A549 (cell line): ENCODE measurements around the gene SLC10A1. TPM values are rescaled to one million over a fixed set of nuclear protein-coding genes. Genes with fewer than 3 reads are reported as not detected.

ENCODE experiments used
- ATAC-seq, 2 experiments: fragments of 200-7000 bp in 1 of 2; fragments of >200 bp in 1 of 2; cut with Nextera tagmentation in 1 of 2; cut with Tn5 transposase in 1 of 2; 3 replicates each; pipeline versions ENCODE4 v1.8.0 to v1.9.1; 2018 to 2020; ENCODE audit warnings: mild to moderate bottlenecking in 1 of 2, moderate library complexity in 1 of 2
- CTCF ChIA-PET: fragments of 300-600 bp; sonication (Branson Sonifier 250); formaldehyde crosslinking; extraction: SDS; loops from one replicate; lab custom pipeline; 2021; ENCODE audit warnings: antibody characterized with exemption, inconsistent platforms; lab: Yijun Ruan, JAX
- POLR2A ChIA-PET: fragments of 350-600 bp; formaldehyde crosslinking; extraction: SDS; loops from one replicate; lab custom pipeline; 2021; ENCODE audit warnings: antibody characterized with exemption, inconsistent platforms; lab: Yijun Ruan, JAX
- DNase-seq, 2 experiments: peaks; one replicate each; pipeline versions ENCODE4 v3.0.0 to v3.0.0-alpha.2; 2011 to 2016; ENCODE audit warnings: low read depth in 1 of 2, low spot score in 1 of 2
- FAIRE-seq: peaks from 2 replicates; lab custom pipeline; 2011; peaks lifted over from hg19 to GRCh38; lab: Jason Lieb, UNC
- H3K27ac ChIP-seq, 2 experiments: fragments of >200 bp; sonication (Bioruptor Twin); formaldehyde crosslinking; 3 replicates each; pipeline ENCODE4 v1.5.1; 2016 to 2017
- H3K4me1 ChIP-seq: fragments of >200 bp; sonication (Bioruptor Twin); formaldehyde crosslinking; 3 replicates; pipeline ENCODE4 v1.6.1; 2016
- H3K4me2 ChIP-seq: fragments of >200 bp; sonication (Bioruptor Twin); formaldehyde crosslinking; 3 replicates; pipeline ENCODE4 v1.6.1; 2016
- H3K4me3 ChIP-seq: fragments of >200 bp; sonication (Bioruptor Twin); formaldehyde crosslinking; 3 replicates; pipeline ENCODE4 v1.5.1; 2016
- H3K9me3 ChIP-seq: fragments of >200 bp; sonication (Bioruptor Twin); formaldehyde crosslinking; 3 replicates; pipeline ENCODE4 v1.6.1; 2016
- ATOH8 ChIP-seq: fragments of 250-450 bp; sonication (Bioruptor Pico); IDR thresholded peaks from 2 replicates; pipeline ENCODE4 v1.5.0; 2020; ENCODE audit warnings: low read depth, mild to moderate bottlenecking, moderate library complexity
- CBX2 ChIP-seq: fragments of 200-600 bp; sonication (generic); IDR thresholded peaks from 2 replicates; pipeline ENCODE4 v1.6.1; 2016; ENCODE audit warnings: low read depth, mild to moderate bottlenecking, borderline replicate concordance
- CBX8 ChIP-seq: fragments of 200-600 bp; sonication (generic); IDR thresholded peaks from 2 replicates; pipeline ENCODE4 v1.6.1; 2016
- CHD4 ChIP-seq: fragments of 200-600 bp; sonication (generic); IDR thresholded peaks from 2 replicates; pipeline ENCODE4 v1.6.1; 2016; ENCODE audit warnings: antibody characterized with exemption, mild to moderate bottlenecking, borderline replicate concordance
- FOSL2 ChIP-seq, 2 experiments: fragments of 450-650 bp in 1 of 2; fragments of >200 bp in 1 of 2; sonication (Bioruptor Twin) in 1 of 2; formaldehyde crosslinking; IDR thresholded peaks; 2 replicates each; pipeline versions ENCODE4 v1.5.0 to v1.6.1; 2016 to 2020; ENCODE audit warnings: mild to moderate bottlenecking in 1 of 2, moderate library complexity in 1 of 2
- HEYL ChIP-seq: fragments of 250-450 bp; sonication (Bioruptor Pico); IDR thresholded peaks from 2 replicates; pipeline ENCODE4 v1.8.0; 2021; ENCODE audit warnings: mild to moderate bottlenecking, moderate library complexity
- JUN ChIP-seq, 2 experiments: fragments of >200 bp; sonication (Bioruptor Twin); formaldehyde crosslinking; IDR thresholded peaks; 2 replicates in 1 of 2; 3 replicates in 1 of 2; pipeline ENCODE4 v1.6.1; 2016 to 2017
- KDM1A ChIP-seq: fragments of 200-600 bp; sonication (generic); IDR thresholded peaks from 2 replicates; pipeline ENCODE4 v1.6.1; 2016; ENCODE audit warnings: low read depth, mild to moderate bottlenecking
- KDM5A ChIP-seq: fragments of 200-600 bp; sonication (generic); IDR thresholded peaks from 2 replicates; pipeline ENCODE4 v1.6.1; 2016; ENCODE audit warnings: antibody characterized with exemption, mild to moderate bottlenecking
- MAFK ChIP-seq: fragments of 450-650 bp; IDR thresholded peaks from 2 replicates; pipeline ENCODE4 v1.6.1; 2014; ENCODE audit not compliant: partially characterized antibody
- MAZ ChIP-seq: fragments of 150-350 bp; IDR thresholded peaks from 2 replicates; pipeline ENCODE4 v1.6.1; 2014; ENCODE audit warnings: antibody characterized with exemption, low read depth, low read length, borderline replicate concordance
- MYC ChIP-seq: IDR thresholded peaks from 2 replicates; pipeline ENCODE4 v1.6.1; 2012; ENCODE audit warnings: mild to moderate bottlenecking, inconsistent platforms, low read length, improper control_type of control experiment, borderline replicate concordance
- NFE2L2 ChIP-seq: fragments of 150-350 bp; conservative IDR thresholded peaks from 2 replicates; pipeline ENCODE4 v1.6.1; 2014; ENCODE audit warnings: low read length
- PBX3 ChIP-seq: IDR thresholded peaks from 2 replicates; pipeline ENCODE4 v1.6.1; 2012
- POLR2AphosphoS2 ChIP-seq: conservative IDR thresholded peaks from 2 replicates; pipeline ENCODE4 v1.6.1; 2012; ENCODE audit warnings: low read length, improper control_type of control experiment, inconsistent platforms
- RCOR1 ChIP-seq: fragments of 150-350 bp; IDR thresholded peaks from 2 replicates; pipeline ENCODE4 v1.6.1; 2014; ENCODE audit warnings: antibody characterized with exemption, low read length, low read depth
- SREBF2 ChIP-seq: fragments of 450-650 bp; IDR thresholded peaks from 2 replicates; pipeline ENCODE4 v1.6.1; 2014; ENCODE audit warnings: mild to moderate bottlenecking, moderate library complexity
- TP53 ChIP-seq: fragments of 250-450 bp; sonication (Bioruptor Pico); IDR thresholded peaks from 2 replicates; pipeline ENCODE4 v1.5.0; 2021; ENCODE audit warnings: mild to moderate bottlenecking, moderate library complexity
- ZFP36 ChIP-seq: fragments of 450-650 bp; IDR thresholded peaks from 2 replicates; pipeline ENCODE4 v1.6.1; 2014; ENCODE audit warnings: borderline replicate concordance; ENCODE audit not compliant: partially characterized antibody
- WGBS: methylation state at CpG from one replicate; pipeline ENCODE4 v1.1.6; 2017; ENCODE audit errors: missing lambda C conversion rate; 5-methylcytosine and 5-hydroxymethylcytosine counted together
- polyA plus RNA-seq, 4 experiments: library from polyadenylated mRNA; depleted of rRNA in 3 of 4; stranded (reverse); fragments of >200 nt; fragmentation: RNase III in 1 of 4; extraction: RNeasy Plus Mini Kit Qiagen cat#74134 plus additional on column Dnase treatment in 1 of 4; gene quantifications; 2 replicates in 3 of 4; 3 replicates in 1 of 4; pipeline ENCODE4 v1.2.3, GENCODE V29; 2011 to 2017
- TF ChIP-seq, protein P1 (sequence below): fragments of 250-450 bp; sonication (Bioruptor Pico); IDR thresholded peaks from 2 replicates; pipeline ENCODE4 v1.5.0; 2021; ENCODE audit warnings: mild to moderate bottlenecking, moderate library complexity, borderline replicate concordance

Gene SLC10A1
- polyA plus RNA-seq, 2 of the 4 experiments (the other 2 are of a cell fraction): not detected

DNA sequence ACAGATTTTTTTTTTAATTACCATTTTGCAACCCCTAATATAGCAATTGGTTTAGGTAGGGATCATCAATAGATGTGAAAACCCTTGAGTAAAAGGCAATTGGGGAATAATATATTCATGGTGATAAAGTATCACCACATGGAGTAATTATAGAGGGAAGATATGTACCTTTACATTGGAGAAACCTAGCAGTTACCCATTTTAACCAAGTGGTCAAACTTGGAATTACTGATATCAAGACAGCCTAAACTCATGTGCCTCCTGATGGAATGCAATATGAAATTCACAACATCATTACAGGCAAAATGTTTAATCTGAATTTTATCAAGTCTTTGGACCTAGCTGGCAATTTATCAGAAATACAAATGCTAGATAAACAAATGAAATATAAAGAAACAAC, 6.7 kb upstream of the SLC10A1 start (continued):
- no peak for TF ChIP-seq TP53 (CRISPR knock-in tag)

- TF ChIP-seq MYC (no peak), HEYL (no peak), NFE2L2 (no peak), RCOR1 (no peak), CBX8 (no peak), KDM1A (no peak), POLR2AphosphoS2 (no peak), MAFK (no peak), JUN (IDR thresholded peaks at IDR 0.05) (no peak)
- TF ChIP-seq, all 56 proteins: peak for 0
- FAIRE-seq (no peak), ATAC-seq (no peak), DNase-seq (no peak)
- 96% methylated on average over 4 of the region's 4 CpGs for WGBS
- Histone ChIP-seq H3K9me3 (no peaks in the 10 kb centered on the region), H3K27ac (no peak overlapping the region), H3K4me1 (no peaks in the 10 kb centered on the region), H3K4me2 (no peak overlapping the region), H3K4me3 (no peak overlapping the region)
- ChIA-PET CTCF (no interaction called here), POLR2A (no interaction called here)
Measured at GRCh38 chr14:69798339-69798735, 1.3 kb upstream of the SLC10A1 start.

DNA sequence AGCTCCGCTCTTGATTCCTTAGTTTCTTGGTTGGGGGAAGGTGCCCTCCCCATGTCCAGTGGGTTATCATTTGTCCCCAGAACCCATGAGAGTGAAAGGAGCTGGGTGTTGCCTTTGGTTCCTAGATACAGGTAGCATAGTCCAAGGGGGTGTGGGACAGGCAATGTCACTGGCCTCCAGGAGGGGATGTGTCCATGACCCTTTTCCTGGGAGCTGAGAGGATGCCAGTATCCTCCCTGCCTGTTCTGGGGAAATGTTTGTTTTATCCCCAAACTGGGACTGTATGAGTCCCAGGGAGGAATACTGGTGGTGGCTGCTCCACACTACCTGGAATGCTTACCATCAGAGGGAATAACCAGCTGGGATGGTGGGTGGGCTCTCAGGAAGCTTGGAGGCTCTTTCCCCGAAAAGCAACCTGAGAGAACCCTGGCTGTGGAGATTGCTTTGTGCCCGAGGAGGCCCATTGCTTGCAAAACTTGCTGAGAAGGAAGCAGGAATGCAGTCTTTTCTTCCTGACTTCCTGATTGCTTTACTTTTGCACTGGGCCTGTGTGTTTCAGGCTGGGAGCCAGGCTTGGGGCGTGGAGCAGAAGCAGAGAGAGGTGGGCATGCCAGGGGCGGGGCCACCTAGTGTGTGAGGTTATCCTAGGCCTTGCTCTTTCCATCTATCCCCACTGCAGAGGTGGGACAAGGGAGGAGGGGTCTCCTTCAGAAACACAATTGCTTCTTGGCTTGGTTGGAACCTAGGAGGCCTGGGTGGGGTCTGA, 715 bp upstream of the SLC10A1 start:
- H3K27ac ChIP-seq: no peak overlapping the region
- no peak for FAIRE-seq
- CTCF ChIA-PET: no interaction called here
- no peak for TF ChIP-seq HEYL
- no peak overlapping the region for H3K4me2 ChIP-seq
- no peak for DNase-seq
- no peak overlapping the region for H3K4me3 ChIP-seq
- no peaks in the 10 kb centered on the region for H3K4me1 ChIP-seq
- no peak for ATAC-seq
- POLR2A ChIA-PET: no interaction called here
- 53% methylated on average over 5 of the region's 5 CpGs for WGBS
- no peaks in the 10 kb centered on the region for H3K9me3 ChIP-seq

DNA sequence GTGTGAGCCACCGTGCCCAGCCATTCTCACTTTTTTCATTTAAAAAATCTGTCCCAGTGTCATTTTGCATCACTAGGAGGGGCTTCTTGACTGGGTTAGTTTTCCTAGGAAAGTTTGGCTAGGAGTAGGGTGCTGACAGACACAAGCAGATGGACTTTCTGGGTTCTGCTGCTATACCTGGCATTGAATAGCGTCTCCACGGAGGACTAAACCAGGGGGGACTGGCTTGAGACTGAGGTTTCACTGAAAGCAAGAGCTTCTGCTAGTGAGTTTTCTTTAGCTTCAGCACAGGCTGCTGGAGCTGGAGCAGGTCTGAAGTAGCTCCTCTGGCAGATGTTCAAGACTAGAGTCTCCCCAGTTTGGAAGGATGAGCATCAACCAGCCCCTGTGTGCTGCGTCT, 1.4 kb downstream of the SLC10A1 start:
- H3K4me1 ChIP-seq: no peaks in the 10 kb centered on the region
- H3K27ac ChIP-seq: no peak overlapping the region
- DNase-seq: no peak
- no peak for ATAC-seq
- POLR2A ChIA-PET: no interaction called here
- no peak overlapping the region for H3K4me3 ChIP-seq
- H3K4me2 ChIP-seq: no peak overlapping the region
- whole genome bisulfite sequencing: 81% methylated on average over 4 of the region's 4 CpGs
- H3K9me3 ChIP-seq: no peaks in the 10 kb centered on the region
- FAIRE-seq: no peak
- no peak for TF ChIP-seq PBX3
- TF ChIP-seq MAZ: no peak
- no peak for TF ChIP-seq CBX2
- TF ChIP-seq FOSL2 (IDR thresholded peaks at IDR 0.05): no peak
- no peak for TF ChIP-seq FOSL2 (CRISPR knock-in tag; IDR thresholded peaks at IDR 0.05)
- TF ChIP-seq CHD4: no peak
- TF ChIP-seq KDM5A: no peak
- TF ChIP-seq RCOR1: no peak
- no peak for TF ChIP-seq ATOH8
- no peak for TF ChIP-seq SREBF2
- TF ChIP-seq, protein P1, sequence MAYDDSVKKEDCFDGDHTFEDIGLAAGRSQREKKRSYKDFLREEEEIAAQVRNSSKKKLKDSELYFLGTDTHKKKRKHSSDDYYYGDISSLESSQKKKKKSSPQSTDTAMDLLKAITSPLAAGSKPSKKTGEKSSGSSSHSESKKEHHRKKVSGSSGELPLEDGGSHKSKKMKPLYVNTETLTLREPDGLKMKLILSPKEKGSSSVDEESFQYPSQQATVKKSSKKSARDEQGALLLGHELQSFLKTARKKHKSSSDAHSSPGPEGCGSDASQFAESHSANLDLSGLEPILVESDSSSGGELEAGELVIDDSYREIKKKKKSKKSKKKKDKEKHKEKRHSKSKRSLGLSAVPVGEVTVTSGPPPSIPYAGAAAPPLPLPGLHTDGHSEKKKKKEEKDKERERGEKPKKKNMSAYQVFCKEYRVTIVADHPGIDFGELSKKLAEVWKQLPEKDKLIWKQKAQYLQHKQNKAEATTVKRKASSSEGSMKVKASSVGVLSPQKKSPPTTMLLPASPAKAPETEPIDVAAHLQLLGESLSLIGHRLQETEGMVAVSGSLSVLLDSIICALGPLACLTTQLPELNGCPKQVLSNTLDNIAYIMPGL: no peak
- no peak for TF ChIP-seq ZFP36
- CTCF ChIA-PET: no interaction called here
